ENCODE data around the gene KCNF1.

Gene KCNF1

GRCh38 chr2:10962004-10962403 lies 50.3 kb downstream of the KCNF1 start:
- Histone ChIP-seq H3K36me3 (replicated peaks; ENCODE audit: insufficient read depth, low read length) (no peaks in the 10 kb centered on the region), H3K9me3 (replicated peaks; ENCODE audit: insufficient read depth, low read length) (no peaks in the 10 kb centered on the region), H3F3A (ENCODE audit: insufficient read depth, low read length) (no peaks in the 10 kb centered on the region), H3K79me2 (ENCODE audit: low read length) (no peaks in the 10 kb centered on the region), H3K27me3 (replicated peaks; ENCODE audit: insufficient read depth, low read length) (peaks cover 26% of the 10 kb centered on the region), H2AFZ (ENCODE audit: low read length) (no peak overlapping the region), H3K9me2 (replicated peaks; ENCODE audit: insufficient read depth, low read length) (no peaks in the 10 kb centered on the region), H3K4me1 (ENCODE audit: low read length) (no peaks in the 10 kb centered on the region), H4K20me1 (ENCODE audit: insufficient read depth, low read length) (no peaks in the 10 kb centered on the region), H3K9ac (ENCODE audit: low read length) (no peak overlapping the region), H3K27ac (ENCODE audit: low read length) (no peak overlapping the region), H3K4me2 (ENCODE audit: low read depth, low read length) (no peak overlapping the region), H3K4me3 (ENCODE audit: low read length) (no peak overlapping the region)
- TF ChIP-seq EZH2 (optimal IDR thresholded peaks at IDR 0.05; ENCODE audit: low read depth, low read length) (no peak), CTCF (IDR thresholded peaks at IDR 0.05; ENCODE audit: low read length) (no peak), EZH2phosphoT487 (IDR thresholded peaks at IDR 0.05; ENCODE audit: low read length) (no peak)
- DNase-seq = no peak

- no peak overlapping the region for H3K4me2 ChIP-seq (ENCODE audit: low read depth, low read length)
- no peaks in the 10 kb centered on the region for H3K9me3 ChIP-seq (replicated peaks; ENCODE audit: insufficient read depth, low read length)
- H3K27ac ChIP-seq (ENCODE audit: low read length) = no peak overlapping the region
- no peaks in the 10 kb centered on the region for H3K79me2 ChIP-seq (ENCODE audit: low read length)
- no peaks in the 10 kb centered on the region for H3K4me1 ChIP-seq (ENCODE audit: low read length)
- no peaks in the 10 kb centered on the region for H3K9me2 ChIP-seq (replicated peaks; ENCODE audit: insufficient read depth, low read length)
- no peak overlapping the region for H3K4me3 ChIP-seq (ENCODE audit: low read length)
- H3K9ac ChIP-seq (ENCODE audit: low read length) = no peak overlapping the region
- no peak for TF ChIP-seq CTCF (IDR thresholded peaks at IDR 0.05; ENCODE audit: low read length)
- TF ChIP-seq EZH2phosphoT487 (IDR thresholded peaks at IDR 0.05; ENCODE audit: low read length) = no peak
- no peak for TF ChIP-seq EZH2 (optimal IDR thresholded peaks at IDR 0.05; ENCODE audit: low read depth, low read length)
- no peaks in the 10 kb centered on the region for H4K20me1 ChIP-seq (ENCODE audit: insufficient read depth, low read length)
- H3K36me3 ChIP-seq (replicated peaks; ENCODE audit: insufficient read depth, low read length) = no peaks in the 10 kb centered on the region
- no peak for DNase-seq
- no peak overlapping the region for H2AFZ ChIP-seq (ENCODE audit: low read length)
- H3F3A ChIP-seq (ENCODE audit: insufficient read depth, low read length) = no peaks in the 10 kb centered on the region
- peaks cover 26% of the 10 kb centered on the region for H3K27me3 ChIP-seq (replicated peaks; ENCODE audit: insufficient read depth, low read length)
Measured at GRCh38 chr2:10963155-10963554, 51.4 kb downstream of the KCNF1 start.
